Sigmoid colon (tissue), 3 donors: Measurements from ENCODE around the gene ACOXL.

Source experiments
- CTCF ChIP-seq, 4 experiments: fragments of 450-650 bp in 3 of 4; fragments of 200-600 bp in 1 of 4; IDR thresholded peaks; one replicate each; pipeline ENCODE4 v1.5.1; 2016 to 2019; ENCODE audit warnings: antibody characterized with exemption in 4 of 4, mild to moderate bottlenecking in 3 of 4, moderate library complexity in 2 of 4
- POLR2A ChIP-seq, 2 donors: fragments of 450-650 bp; IDR thresholded peaks; one replicate each; pipeline ENCODE4 v1.6.1; 2016; ENCODE audit warnings: antibody characterized with exemption in 2 of 2, mild to moderate bottlenecking in 2 of 2, moderate library complexity in 2 of 2

DNA sequence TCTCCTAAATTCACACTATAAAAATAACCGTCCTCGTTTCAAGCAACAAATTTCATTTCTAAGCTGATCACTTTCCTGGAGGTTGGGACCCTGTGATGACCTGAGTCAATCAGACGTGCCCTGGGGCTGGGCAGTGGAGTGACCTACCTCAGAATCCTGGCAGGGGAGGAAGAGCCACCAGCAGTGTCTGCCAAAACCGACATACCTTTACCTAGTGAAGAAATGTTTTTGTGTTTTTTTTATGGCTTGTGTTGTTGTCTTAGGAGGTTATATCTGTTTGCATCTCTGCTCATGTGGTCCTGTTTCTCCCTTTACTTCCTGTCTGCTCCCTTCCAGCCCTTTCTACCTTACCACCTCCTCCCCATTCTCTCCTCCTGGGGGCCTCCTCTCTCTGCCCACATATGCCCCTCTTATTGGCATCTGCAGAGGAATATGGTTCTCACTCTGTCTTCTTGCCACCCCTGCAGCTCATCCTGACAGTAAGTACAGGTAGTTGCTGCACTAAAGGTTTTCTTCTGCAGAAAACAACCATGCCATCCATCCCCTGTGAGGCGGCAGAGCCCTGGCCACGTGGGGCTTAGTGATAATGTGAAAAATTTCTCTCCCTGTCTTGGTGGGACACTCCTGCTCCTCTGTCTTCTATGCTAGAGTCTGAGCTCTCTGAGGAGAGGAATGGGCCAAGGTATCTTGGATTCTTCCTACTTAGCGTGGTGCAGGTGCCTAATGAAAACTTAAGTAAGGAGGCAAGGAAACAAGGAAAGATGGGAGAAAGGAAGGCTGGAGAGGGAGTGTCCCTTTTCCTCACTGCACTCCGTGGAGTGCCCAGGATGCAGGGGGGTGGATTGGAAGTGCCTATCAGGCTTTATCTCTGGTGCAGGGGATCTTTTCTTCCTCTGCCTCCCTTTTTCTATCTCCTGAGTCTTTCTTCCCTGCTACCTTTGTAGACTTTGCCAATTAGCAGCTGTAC lies 15.4 kb downstream of the ACOXL start:
- no peak for TF ChIP-seq CTCF (IDR thresholded peaks at IDR 0.05)
- no peak for TF ChIP-seq POLR2A (IDR thresholded peaks at IDR 0.05)
